Stimulated activated CD4-positive, alpha-beta T cell treated with anti-CD3 and anti-CD28 coated beads, Interleukin-12 subunit alpha, Interleukin-12 subunit beta, amount 100 ng/mL, for 24 hours (primary cell): ENCODE data around the gene ZNF292.
A peak's percentile ranks its signal among the peaks of the same experiment; 100 is the strongest.
"Not testable (repeated sequence)": the region's sequence is repeated elsewhere in the genome, so short reads cannot be mapped to it uniquely, and the experiment has no call there.

Experiments used
- DNase-seq, 2 experiments: peaks; one replicate each; pipeline ENCODE4 v3.0.0-alpha.2; 2020; ENCODE audit warnings: low read depth in 2 of 2

ZNF292 gene

GRCh38 chr6:87154993-87155841, at the start of gene ZNF292:
ZNF292 (plus strand) TSS chr6:87155565; CDS start chr6:87155592, 27 bp downstream.
- peak; percentile 93 to 98 for DNase-seq

- no peak for DNase-seq
These were observed 49.5 kb upstream of the ZNF292 start for GRCh38 chr6:87105823-87106222.

GRCh38 chr6:87110636-87111035, 44.7 kb upstream of the ZNF292 start:
- DNase-seq = no peak

- DNase-seq = no peak
These were observed 39.8 kb upstream of the ZNF292 start for GRCh38 chr6:87115402-87116135.

GRCh38 chr6:87116922-87117321, 38.4 kb upstream of the ZNF292 start:
- DNase-seq = no peak

GRCh38 chr6:87118054-87118453, 37.3 kb upstream of the ZNF292 start:
- no peak for DNase-seq

GRCh38 chr6:87122477-87122876, 32.9 kb upstream of the ZNF292 start:
- no peak for DNase-seq

- no peak for DNase-seq
These were observed 31.3 kb upstream of the ZNF292 start for GRCh38 chr6:87124074-87124473.

- no peak for DNase-seq
These were observed 28.9 kb upstream of the ZNF292 start for GRCh38 chr6:87126501-87126900.

GRCh38 chr6:87127737-87128136, 27.6 kb upstream of the ZNF292 start:
- no peak for DNase-seq

- no peak for DNase-seq
These were observed 18.4 kb upstream of the ZNF292 start for GRCh38 chr6:87136963-87137362.

GRCh38 chr6:87139236-87139635, 16.1 kb upstream of the ZNF292 start:
- DNase-seq = no peak

GRCh38 chr6:87139927-87140326, 15.4 kb upstream of the ZNF292 start:
- not testable (repeated sequence) for DNase-seq

- no peak for DNase-seq
These were observed 9.0 kb upstream of the ZNF292 start for GRCh38 chr6:87146363-87146762.

GRCh38 chr6:87150406-87150805, 5.0 kb upstream of the ZNF292 start:
- no peak for DNase-seq

GRCh38 chr6:87151471-87151780, 3.9 kb upstream of the ZNF292 start:
- DNase-seq = no peak

GRCh38 chr6:87151781-87152525, 3.4 kb upstream of the ZNF292 start:
- peak; percentile 50 to 61 for DNase-seq

- DNase-seq = no peak
These were observed 2.8 kb upstream of the ZNF292 start for GRCh38 chr6:87152526-87152955.

GRCh38 chr6:87154641-87154992, 748 bp upstream of the ZNF292 start:
- no peak for DNase-seq

- peak; percentile 28 to 46 for DNase-seq
These were observed 764 bp downstream of the ZNF292 start for GRCh38 chr6:87155842-87156815.

GRCh38 chr6:87157596-87157995, 2.2 kb downstream of the ZNF292 start:
- not testable (repeated sequence) for DNase-seq
